NT2/D1 (cell line): ENCODE measurements around the gene EPOP.
A peak's percentile ranks its signal among the peaks of the same experiment; 100 is the strongest.

Experiments used
- DNase-seq: peaks from one replicate; pipeline ENCODE4 v3.0.0-alpha.2; 2011; ENCODE audit warnings: low read depth, low spot score
- H3K27me3 ChIP-seq: 2 replicates; pipeline ENCODE4 v1.6.0; 2011; ENCODE audit warnings: mild to moderate bottlenecking; ENCODE audit not compliant: insufficient read length, insufficient read depth
- H3K36me3 ChIP-seq: 2 replicates; pipeline ENCODE4 v1.6.1; 2011; ENCODE audit warnings: mild to moderate bottlenecking, low read length, mixed read lengths; ENCODE audit not compliant: insufficient read depth, insufficient read length
- H3K4me1 ChIP-seq: 2 replicates; pipeline ENCODE4 v1.5.1; 2011; ENCODE audit not compliant: insufficient read depth, insufficient read length
- H3K4me3 ChIP-seq: 2 replicates; pipeline ENCODE4 v1.5.1; 2011; ENCODE audit warnings: low read depth; ENCODE audit not compliant: insufficient read length
- H3K9ac ChIP-seq: 2 replicates; pipeline ENCODE4 v1.6.0; 2011; ENCODE audit warnings: low read depth; ENCODE audit not compliant: insufficient read length
- H3K9me3 ChIP-seq: 2 replicates; pipeline ENCODE4 v1.5.1; 2011; ENCODE audit warnings: mild to moderate bottlenecking, low read length; ENCODE audit not compliant: insufficient read depth
- SUZ12 ChIP-seq: IDR thresholded peaks from 2 replicates; pipeline ENCODE4 v1.6.1; 2011; ENCODE audit not compliant: insufficient read length, insufficient read depth; ENCODE audit errors: extremely low read depth
- YY1 ChIP-seq: IDR thresholded peaks from 2 replicates; pipeline ENCODE4 v1.6.1; 2011; ENCODE audit not compliant: insufficient read length, insufficient read depth
- ZNF274 ChIP-seq: IDR thresholded peaks from 2 replicates; pipeline ENCODE4 v1.6.1; 2011; ENCODE audit warnings: mild to moderate bottlenecking, low read depth, low read length

The EPOP gene

GRCh38 chr17:38693700-38694329 lies 19.1 kb upstream of the EPOP start:
- TF ChIP-seq YY1 (no peak), ZNF274 (no peak), SUZ12 (no peak)
- Histone ChIP-seq H3K9ac (no peak overlapping the region), H3K27me3 (peaks cover 24% of the 10 kb centered on the region), H3K36me3 (no peaks in the 10 kb centered on the region), H3K4me1 (peaks cover 5% of the 10 kb centered on the region), H3K4me3 (no peak overlapping the region), H3K9me3 (no peaks in the 10 kb centered on the region)
- no peak for DNase-seq

DNA sequence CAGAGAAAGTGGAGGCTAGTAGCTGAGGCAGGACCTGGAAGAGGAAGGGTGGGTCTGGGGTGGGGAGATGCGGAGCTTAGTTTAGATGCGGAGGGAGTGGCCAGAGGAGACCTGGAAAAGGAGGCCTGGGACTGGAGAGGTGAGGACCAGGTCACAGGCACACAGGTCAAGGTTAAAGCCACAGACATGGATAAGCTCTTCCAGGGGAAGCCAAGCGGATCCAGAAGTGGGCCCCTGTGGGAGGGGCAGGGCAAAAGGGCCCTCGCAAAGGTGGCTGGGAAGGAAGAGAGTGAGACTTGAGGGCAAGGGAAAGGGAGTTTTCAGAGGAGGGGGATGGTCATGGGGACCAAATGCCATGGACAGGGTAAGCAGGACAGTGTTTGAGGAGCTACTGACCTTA lies 16.4 kb upstream of the EPOP start:
- H3K27me3 ChIP-seq = peaks cover 4% of the 10 kb centered on the region
- H3K4me3 ChIP-seq = no peak overlapping the region
- no peak for TF ChIP-seq ZNF274
- TF ChIP-seq SUZ12 = no peak
- no peak for TF ChIP-seq YY1
- no peaks in the 10 kb centered on the region for H3K9me3 ChIP-seq
- H3K36me3 ChIP-seq = no peaks in the 10 kb centered on the region
- H3K9ac ChIP-seq = no peak overlapping the region
- H3K4me1 ChIP-seq = peaks cover 5% of the 10 kb centered on the region
- DNase-seq = no peak

GRCh38 chr17:38690386-38690785 lies 15.6 kb upstream of the EPOP start:
- no peaks in the 10 kb centered on the region for H3K9me3 ChIP-seq
- H3K27me3 ChIP-seq = peaks cover 7% of the 10 kb centered on the region
- DNase-seq = no peak
- peaks cover 5% of the 10 kb centered on the region for H3K4me1 ChIP-seq
- no peak overlapping the region for H3K4me3 ChIP-seq
- no peaks in the 10 kb centered on the region for H3K36me3 ChIP-seq
- TF ChIP-seq YY1 (no peak), SUZ12 (no peak), ZNF274 (no peak)
- H3K9ac ChIP-seq = no peak overlapping the region

DNA sequence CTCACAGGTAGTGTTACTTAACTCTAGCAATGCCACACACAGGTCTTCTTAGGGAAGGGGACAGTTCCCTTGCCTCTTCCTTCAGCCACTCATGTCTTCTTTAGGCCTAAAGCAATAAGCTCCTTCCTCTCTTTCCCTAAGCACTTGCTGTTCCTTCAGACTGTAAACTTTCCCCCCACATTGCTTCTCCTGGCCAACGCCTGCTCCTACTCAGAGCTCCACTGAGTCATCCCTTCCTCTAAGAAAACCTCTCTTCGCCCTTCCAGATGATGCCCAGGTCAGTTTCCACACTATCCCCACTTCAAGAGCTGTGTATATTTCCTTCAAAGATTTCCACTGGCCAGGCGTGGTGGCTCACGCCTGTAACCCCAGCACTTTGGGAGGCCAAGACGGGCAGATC lies 12.5 kb upstream of the EPOP start:
- Histone ChIP-seq H3K27me3 (peaks cover 12% of the 10 kb centered on the region), H3K4me3 (no peak overlapping the region), H3K36me3 (no peaks in the 10 kb centered on the region), H3K9ac (no peak overlapping the region), H3K4me1 (peaks cover 5% of the 10 kb centered on the region), H3K9me3 (no peaks in the 10 kb centered on the region)
- TF ChIP-seq YY1 (no peak), SUZ12 (no peak), ZNF274 (no peak)
- DNase-seq = no peak

DNA sequence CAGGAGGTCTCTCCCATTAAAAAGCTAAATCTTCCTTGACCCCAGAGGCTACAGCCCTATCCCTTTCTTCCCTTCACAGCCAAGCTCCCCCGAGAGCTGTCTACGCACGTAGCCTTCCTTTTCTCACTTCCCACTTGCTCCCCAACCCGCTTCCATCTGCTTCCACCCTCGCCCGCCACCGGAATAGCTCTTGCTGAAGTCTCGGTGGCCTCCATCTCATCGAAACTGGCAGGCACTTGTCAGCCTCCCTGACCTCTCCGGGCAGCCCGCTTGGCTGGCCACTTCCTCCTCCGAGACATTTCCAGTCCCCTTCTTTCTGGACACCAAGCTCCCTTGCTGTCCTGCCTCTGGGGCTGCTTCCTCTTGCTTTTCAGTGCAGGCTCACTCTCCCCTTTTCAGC lies 10.7 kb upstream of the EPOP start:
- Histone ChIP-seq H3K9me3 (no peaks in the 10 kb centered on the region), H3K4me3 (no peak overlapping the region), H3K9ac (no peak overlapping the region), H3K4me1 (no peaks in the 10 kb centered on the region), H3K36me3 (no peaks in the 10 kb centered on the region), H3K27me3 (peaks cover 12% of the 10 kb centered on the region)
- no peak for DNase-seq
- no peak for TF ChIP-seq SUZ12
- no peak for TF ChIP-seq ZNF274
- no peak for TF ChIP-seq YY1

- DNase-seq = no peak
- Histone ChIP-seq H3K4me1 (no peaks in the 10 kb centered on the region), H3K9ac (no peak overlapping the region), H3K27me3 (peaks cover 19% of the 10 kb centered on the region), H3K36me3 (no peaks in the 10 kb centered on the region), H3K4me3 (no peak overlapping the region), H3K9me3 (no peaks in the 10 kb centered on the region)
- TF ChIP-seq ZNF274 = no peak
- TF ChIP-seq YY1 = no peak
- TF ChIP-seq SUZ12 = no peak
Measured at GRCh38 chr17:38681096-38681495, 6.3 kb upstream of the EPOP start.

DNA sequence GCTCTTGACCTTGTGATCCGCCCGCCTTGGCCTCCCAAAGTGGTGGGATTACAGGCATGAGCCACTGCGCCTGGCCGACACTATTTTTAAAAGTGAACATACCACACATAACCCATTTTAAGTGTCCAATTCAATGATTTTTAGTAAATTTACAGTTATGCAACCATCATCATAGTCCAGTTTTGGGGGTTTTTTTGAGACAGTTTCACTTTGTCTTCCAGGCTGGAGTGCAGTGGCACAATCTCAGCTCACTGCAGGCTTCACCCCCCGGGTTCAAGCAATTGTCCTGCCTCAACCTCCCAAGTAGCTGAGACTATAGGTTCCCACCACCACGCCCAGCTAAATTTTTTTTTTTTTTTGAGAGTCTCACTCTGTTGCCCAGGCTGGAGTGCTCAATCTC lies 3.1 kb upstream of the EPOP start:
- Histone ChIP-seq H3K27me3 (peaks cover 35% of the 10 kb centered on the region), H3K4me3 (no peak overlapping the region), H3K36me3 (no peaks in the 10 kb centered on the region), H3K9me3 (no peaks in the 10 kb centered on the region), H3K9ac (no peak overlapping the region), H3K4me1 (no peaks in the 10 kb centered on the region)
- DNase-seq = no peak
- TF ChIP-seq ZNF274 = no peak
- no peak for TF ChIP-seq SUZ12
- TF ChIP-seq YY1 = no peak

DNA sequence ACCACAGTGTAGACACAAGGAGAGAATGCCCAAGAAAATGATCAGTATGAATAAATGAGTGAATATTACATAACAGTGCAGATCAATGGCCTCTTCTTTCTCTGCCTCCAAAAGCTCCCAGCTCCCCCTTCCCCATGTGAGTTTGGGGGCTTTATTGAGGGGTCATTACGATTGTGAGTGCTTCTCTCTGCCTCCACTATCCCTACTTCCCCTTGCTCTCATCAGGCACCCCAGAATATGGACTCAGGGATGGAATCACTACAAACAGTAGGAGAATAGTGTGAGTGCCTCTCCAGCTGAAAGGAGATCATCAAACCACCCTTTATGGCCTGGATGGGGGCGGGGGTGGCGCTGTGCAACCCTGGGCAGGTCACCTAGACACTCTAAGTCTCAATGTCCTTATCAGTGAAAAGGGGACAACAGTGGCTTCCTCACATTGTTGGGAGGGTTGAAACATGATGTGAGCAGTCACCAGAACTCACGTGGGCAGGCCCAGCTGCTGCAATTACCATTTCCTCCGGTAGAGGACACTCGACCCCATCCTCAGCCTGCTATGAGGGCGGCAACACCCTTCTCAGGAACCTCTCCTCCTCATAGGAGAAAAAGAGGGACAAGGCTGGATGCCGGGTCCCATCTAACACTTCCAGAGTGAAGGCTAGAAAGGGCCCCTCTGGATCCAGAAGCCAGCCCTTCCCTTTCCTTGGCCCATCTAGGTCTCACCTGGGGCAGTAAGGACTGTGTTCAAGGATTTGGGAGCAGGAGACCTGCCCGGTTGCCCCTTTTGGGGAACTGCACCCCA lies 2.1 kb upstream of the EPOP start:
- H3K9me3 ChIP-seq = no peaks in the 10 kb centered on the region
- TF ChIP-seq YY1 = no peak
- no peak for TF ChIP-seq ZNF274
- no peak for TF ChIP-seq SUZ12
- peak; percentile 64 for DNase-seq
- H3K4me1 ChIP-seq = peaks cover under 1% of the 10 kb centered on the region
- peak overlapping the region; percentile 4 for H3K9ac ChIP-seq
- no peaks in the 10 kb centered on the region for H3K36me3 ChIP-seq
- H3K27me3 ChIP-seq = peaks cover 42% of the 10 kb centered on the region
- H3K4me3 ChIP-seq = no peak overlapping the region
